ENCODE measurements around the gene MAPT.
"Not testable (repeated sequence)": the region's sequence is repeated elsewhere in the genome, so short reads cannot be mapped to it uniquely, and the experiment has no call there.

MAPT gene

GRCh38 chr17:45923511-45924268 lies 29.3 kb downstream of the MAPT start:
- no peak for DNase-seq

GRCh38 chr17:45924332-45924820 lies 30.0 kb downstream of the MAPT start:
- DNase-seq, result no peak

GRCh38 chr17:45925311-45925710 lies 31.0 kb downstream of the MAPT start:
- no peak for DNase-seq

GRCh38 chr17:45927247-45927646 lies 32.9 kb downstream of the MAPT start:
- DNase-seq, result no peak

- no peak for DNase-seq
Observed at GRCh38 chr17:45929344-45929743, 35.0 kb downstream of the MAPT start.

GRCh38 chr17:45930420-45930951 lies 36.1 kb downstream of the MAPT start:
- DNase-seq, result no peak

GRCh38 chr17:45931677-45932076 lies 37.3 kb downstream of the MAPT start:
- no peak for DNase-seq

GRCh38 chr17:45934044-45934979 lies 40.0 kb downstream of the MAPT start:
- no peak for DNase-seq

GRCh38 chr17:45935197-45935709 lies 40.9 kb downstream of the MAPT start:
- DNase-seq, result no peak

GRCh38 chr17:45935710-45936509 lies 41.6 kb downstream of the MAPT start:
- DNase-seq, result no peak

GRCh38 chr17:45936610-45937009 lies 42.3 kb downstream of the MAPT start:
- DNase-seq, result no peak

- not testable (repeated sequence) for DNase-seq
Observed at GRCh38 chr17:45937186-45937585, 42.8 kb downstream of the MAPT start.

- no peak for DNase-seq
Observed at GRCh38 chr17:45939395-45939794, 45.0 kb downstream of the MAPT start.

- DNase-seq, result peak in 1 of 56 donors; percentile 38
Observed at GRCh38 chr17:45940293-45940692, 45.9 kb downstream of the MAPT start.

- DNase-seq, result peak in 42 of 56 donors; percentile 6 to 80 (median 44)
Observed at GRCh38 chr17:45940826-45941225, 46.5 kb downstream of the MAPT start.

- DNase-seq, result no peak
Observed at GRCh38 chr17:45941395-45941794, 47.0 kb downstream of the MAPT start.

- peak; percentile 28 to 99 (median 96) for DNase-seq
Observed at GRCh38 chr17:45942284-45942683, 47.9 kb downstream of the MAPT start.

GRCh38 chr17:45946841-45947256 lies 52.5 kb downstream of the MAPT start:
- DNase-seq, result peak in 27 of 56 donors; percentile 10 to 78 (median 46)

- DNase-seq, result no peak
Observed at GRCh38 chr17:45948498-45948880, 54.1 kb downstream of the MAPT start.

GRCh38 chr17:45948881-45949624 lies 54.7 kb downstream of the MAPT start:
- peak in 51 of 56 donors; percentile 17 to 87 (median 55) for DNase-seq

All from amygdala (tissue), 56 donors.